H1 (cell line): ENCODE data around the gene TP53I11.

Source experiments
- CBX5 ChIP-seq: fragments of 300-800, 300-1000 bp; sonication (generic); IDR thresholded peaks from 2 replicates; pipeline ENCODE4 v1.7.1; 2016; ENCODE audit warnings: antibody characterized with exemption, low read length, low read depth
- CREB1 ChIP-seq: IDR thresholded peaks from 2 replicates; pipeline ENCODE4 v1.6.1; 2012; ENCODE audit warnings: inconsistent platforms
- FOSL1 ChIP-seq: IDR thresholded peaks from 2 replicates; pipeline ENCODE4 v1.6.1; 2011; ENCODE audit warnings: mild to moderate bottlenecking, low read depth, low read length, moderate library complexity; ENCODE audit not compliant: insufficient read depth
- MAFK ChIP-seq: IDR thresholded peaks from 2 replicates; pipeline ENCODE4 v1.6.1; 2012; ENCODE audit warnings: low read depth, mild to moderate bottlenecking, improper control_type of control experiment, low read length
- RXRA ChIP-seq: IDR thresholded peaks from 2 replicates; pipeline ENCODE4 v1.6.1; 2011; ENCODE audit warnings: low read depth, mild to moderate bottlenecking, low read length, moderate library complexity; ENCODE audit not compliant: insufficient read depth
- YY1 ChIP-seq: IDR thresholded peaks from 2 replicates; pipeline ENCODE4 v1.6.1; 2011; ENCODE audit warnings: low read depth, mild to moderate bottlenecking, low read length
- TF ChIP-seq, protein P1 (sequence below): IDR thresholded peaks from 2 replicates; pipeline ENCODE4 v1.6.1; 2011; ENCODE audit warnings: low read length, improper control_type of control experiment
- TF ChIP-seq, protein P2 (sequence below), 3 experiments: IDR thresholded peaks; 1 replicate in 2 of 3; 2 replicates in 1 of 3; pipeline versions ENCODE4 v1.5.1 to v1.6.1; 2011; ENCODE audit warnings: low read length in 3 of 3, mild to moderate bottlenecking in 3 of 3, inconsistent platforms in 2 of 3, low read depth in 1 of 3, moderate library complexity in 1 of 3; ENCODE audit not compliant: insufficient read depth in 1 of 3; ENCODE audit errors: control extremely low read depth in 1 of 3

DNA sequence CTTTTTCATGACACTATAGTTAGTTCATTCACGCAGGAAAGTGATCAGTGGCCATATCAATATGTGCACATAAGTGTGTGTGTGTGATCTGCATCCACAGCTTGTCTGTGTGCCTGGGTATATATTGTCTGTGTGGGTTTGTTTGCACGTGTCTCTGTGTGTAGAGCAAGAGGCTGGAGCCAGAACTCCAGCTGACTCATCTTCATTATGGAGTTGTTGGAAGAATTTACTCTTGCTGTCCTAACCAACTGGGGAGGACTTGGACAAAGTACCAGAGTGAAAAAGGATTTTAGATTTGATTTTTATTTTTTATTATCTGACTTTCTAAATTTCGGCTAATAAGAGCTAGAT is 63.9 kb downstream of the TP53I11 start:
- TF ChIP-seq, protein P1, sequence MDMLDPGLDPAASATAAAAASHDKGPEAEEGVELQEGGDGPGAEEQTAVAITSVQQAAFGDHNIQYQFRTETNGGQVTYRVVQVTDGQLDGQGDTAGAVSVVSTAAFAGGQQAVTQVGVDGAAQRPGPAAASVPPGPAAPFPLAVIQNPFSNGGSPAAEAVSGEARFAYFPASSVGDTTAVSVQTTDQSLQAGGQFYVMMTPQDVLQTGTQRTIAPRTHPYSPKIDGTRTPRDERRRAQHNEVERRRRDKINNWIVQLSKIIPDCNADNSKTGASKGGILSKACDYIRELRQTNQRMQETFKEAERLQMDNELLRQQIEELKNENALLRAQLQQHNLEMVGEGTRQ = no peak
- no peak for TF ChIP-seq MAFK
- TF ChIP-seq CBX5 = no peak
- TF ChIP-seq, protein P2, sequence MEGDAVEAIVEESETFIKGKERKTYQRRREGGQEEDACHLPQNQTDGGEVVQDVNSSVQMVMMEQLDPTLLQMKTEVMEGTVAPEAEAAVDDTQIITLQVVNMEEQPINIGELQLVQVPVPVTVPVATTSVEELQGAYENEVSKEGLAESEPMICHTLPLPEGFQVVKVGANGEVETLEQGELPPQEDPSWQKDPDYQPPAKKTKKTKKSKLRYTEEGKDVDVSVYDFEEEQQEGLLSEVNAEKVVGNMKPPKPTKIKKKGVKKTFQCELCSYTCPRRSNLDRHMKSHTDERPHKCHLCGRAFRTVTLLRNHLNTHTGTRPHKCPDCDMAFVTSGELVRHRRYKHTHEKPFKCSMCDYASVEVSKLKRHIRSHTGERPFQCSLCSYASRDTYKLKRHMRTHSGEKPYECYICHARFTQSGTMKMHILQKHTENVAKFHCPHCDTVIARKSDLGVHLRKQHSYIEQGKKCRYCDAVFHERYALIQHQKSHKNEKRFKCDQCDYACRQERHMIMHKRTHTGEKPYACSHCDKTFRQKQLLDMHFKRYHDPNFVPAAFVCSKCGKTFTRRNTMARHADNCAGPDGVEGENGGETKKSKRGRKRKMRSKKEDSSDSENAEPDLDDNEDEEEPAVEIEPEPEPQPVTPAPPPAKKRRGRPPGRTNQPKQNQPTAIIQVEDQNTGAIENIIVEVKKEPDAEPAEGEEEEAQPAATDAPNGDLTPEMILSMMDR (IDR thresholded peaks at IDR 0.05; ENCODE audit: control extremely low read depth in 1 of 3, insufficient read depth in 1 of 3, low read depth in 1 of 3, low read length in 3 of 3) = no peak
- no peak for TF ChIP-seq RXRA
- no peak for TF ChIP-seq YY1
- TF ChIP-seq CREB1 = no peak
- TF ChIP-seq FOSL1 = no peak
